Neural cell (in vitro differentiated cells): ENCODE measurements around the gene LRRC45. TPM values are rescaled to one million over a fixed set of nuclear protein-coding genes. Genes with fewer than 3 reads are reported as not detected.
A peak's percentile ranks its signal among the peaks of the same experiment; 100 is the strongest.

Experiments used
- H2AFZ ChIP-seq: fragments of 200-600, 300-800 bp; sonication (generic), shearing (Covaris generic); 2 replicates; pipeline ENCODE4 v1.6.0; 2014; ENCODE audit warnings: low read depth, mild to moderate bottlenecking, antibody characterized with exemption, low read length, moderate library complexity
- H3F3A ChIP-seq: fragments of 200-600 bp; shearing (Covaris generic); 2 replicates; pipeline ENCODE4 v1.6.1; 2016; ENCODE audit warnings: mild to moderate bottlenecking, moderate library complexity, mixed read lengths, antibody characterized with exemption, low read length; ENCODE audit not compliant: insufficient read depth, poor library complexity, severe bottlenecking
- H3K27ac ChIP-seq: fragments of 200-600, 300-800 bp; sonication (generic), shearing (Covaris generic); 2 replicates; pipeline ENCODE4 v1.5.1; 2014; ENCODE audit warnings: mild to moderate bottlenecking, low read length, moderate library complexity
- H3K27me3 ChIP-seq: fragments of 300-800, 200-600 bp; sonication (generic), shearing (Covaris generic); 2 replicates; pipeline ENCODE4 v1.6.0; 2014; ENCODE audit warnings: mild to moderate bottlenecking, low read depth, low read length, moderate library complexity; ENCODE audit not compliant: insufficient read depth
- H3K36me3 ChIP-seq: fragments of 300-800, 200-600 bp; sonication (generic), shearing (Covaris generic); 2 replicates; pipeline ENCODE4 v1.5.1; 2014; ENCODE audit warnings: mild to moderate bottlenecking, antibody characterized with exemption, low read length, moderate library complexity; ENCODE audit not compliant: insufficient read depth
- H3K4me2 ChIP-seq: fragments of 300-800, 200-600 bp; sonication (generic), shearing (Covaris generic); 2 replicates; pipeline ENCODE4 v1.6.0; 2014; ENCODE audit warnings: mild to moderate bottlenecking, low read length
- H3K4me3 ChIP-seq: fragments of 300-800, 200-600 bp; sonication (generic), shearing (Covaris generic); 2 replicates; pipeline ENCODE4 v1.5.1; 2014; ENCODE audit warnings: mild to moderate bottlenecking, low read length, moderate library complexity
- H3K79me2 ChIP-seq: fragments of 200-600 bp; shearing (Covaris generic); replicated peaks from 2 replicates; pipeline ENCODE4 v1.6.0; 2014; ENCODE audit warnings: mild to moderate bottlenecking, low read length, moderate library complexity; ENCODE audit not compliant: insufficient read depth
- H3K9ac ChIP-seq: fragments of 300-800, 200-600 bp; sonication (generic), shearing (Covaris generic); 2 replicates; pipeline ENCODE4 v1.6.1; 2016; ENCODE audit warnings: mild to moderate bottlenecking, low read length, mixed read lengths
- H3K9me2 ChIP-seq: fragments of 200-600 bp; shearing (Covaris generic); 2 replicates; pipeline ENCODE4 v1.6.1; 2016; ENCODE audit warnings: mild to moderate bottlenecking, low read length, mixed read lengths; ENCODE audit not compliant: insufficient read depth
- H3K9me3 ChIP-seq: fragments of 200-600, 300-800 bp; sonication (generic), shearing (Covaris generic); 2 replicates; pipeline ENCODE4 v1.6.1; 2016; ENCODE audit warnings: mild to moderate bottlenecking, mixed run types, low read length, moderate library complexity, mixed read lengths
- H4K20me1 ChIP-seq: fragments of 200-600 bp; shearing (Covaris generic); 2 replicates; pipeline ENCODE4 v1.6.1; 2016; ENCODE audit warnings: mild to moderate bottlenecking, mixed run types; ENCODE audit not compliant: insufficient read depth
- EP300 ChIP-seq: fragments of 450-650 bp; conservative IDR thresholded peaks from 2 replicates; pipeline ENCODE4 v1.6.1; 2014; ENCODE audit warnings: antibody characterized with exemption, mild to moderate bottlenecking, moderate library complexity; ENCODE audit not compliant: poor library complexity, severe bottlenecking
- EZH2 ChIP-seq: fragments of 200-600, 300-800 bp; shearing (Covaris generic), sonication (generic); IDR thresholded peaks from 2 replicates; pipeline ENCODE4 v1.6.1; 2014; ENCODE audit warnings: antibody characterized with exemption, low read length, borderline replicate concordance, mild to moderate bottlenecking; ENCODE audit not compliant: insufficient read depth, poor library complexity, severe bottlenecking
- MXI1 ChIP-seq: fragments of 450-650 bp; conservative IDR thresholded peaks from 2 replicates; pipeline ENCODE4 v1.6.1; 2014; ENCODE audit warnings: antibody characterized with exemption, mild to moderate bottlenecking; ENCODE audit not compliant: poor library complexity, severe bottlenecking
- POLR2AphosphoS5 ChIP-seq: IDR thresholded peaks from 2 replicates; pipeline ENCODE4 v1.6.1; 2012
- RAD21 ChIP-seq: fragments of 450-650 bp; conservative IDR thresholded peaks from 2 replicates; pipeline ENCODE4 v1.6.1; 2014; ENCODE audit warnings: antibody characterized with exemption, mild to moderate bottlenecking, moderate library complexity
- SMC3 ChIP-seq: fragments of 450-650 bp; conservative IDR thresholded peaks from 2 replicates; pipeline ENCODE4 v1.6.1; 2014; ENCODE audit warnings: antibody characterized with exemption, mild to moderate bottlenecking, moderate library complexity; ENCODE audit not compliant: poor library complexity
- TAF1 ChIP-seq: IDR thresholded peaks from 2 replicates; pipeline ENCODE4 v1.6.1; 2012; ENCODE audit warnings: low read depth
- polyA plus RNA-seq: library from polyadenylated mRNA; depleted of rRNA; stranded (reverse); fragments of >200 nt; gene quantifications from 2 replicates; pipeline ENCODE4 v1.2.3, GENCODE V29; 2014
- TF ChIP-seq, protein P1 (sequence below): IDR thresholded peaks from 2 replicates; pipeline ENCODE4 v1.6.1; 2012; ENCODE audit warnings: borderline replicate concordance
- TF ChIP-seq, protein P2 (sequence below): fragments of 450-650 bp; IDR thresholded peaks from 2 replicates; pipeline ENCODE4 v1.5.1; 2014; ENCODE audit warnings: antibody characterized with exemption, mild to moderate bottlenecking, moderate library complexity; ENCODE audit not compliant: poor library complexity, severe bottlenecking

LRRC45 gene
- polyA plus RNA-seq, 1 donor from 2014 or later: 51.7 TPM

DNA sequence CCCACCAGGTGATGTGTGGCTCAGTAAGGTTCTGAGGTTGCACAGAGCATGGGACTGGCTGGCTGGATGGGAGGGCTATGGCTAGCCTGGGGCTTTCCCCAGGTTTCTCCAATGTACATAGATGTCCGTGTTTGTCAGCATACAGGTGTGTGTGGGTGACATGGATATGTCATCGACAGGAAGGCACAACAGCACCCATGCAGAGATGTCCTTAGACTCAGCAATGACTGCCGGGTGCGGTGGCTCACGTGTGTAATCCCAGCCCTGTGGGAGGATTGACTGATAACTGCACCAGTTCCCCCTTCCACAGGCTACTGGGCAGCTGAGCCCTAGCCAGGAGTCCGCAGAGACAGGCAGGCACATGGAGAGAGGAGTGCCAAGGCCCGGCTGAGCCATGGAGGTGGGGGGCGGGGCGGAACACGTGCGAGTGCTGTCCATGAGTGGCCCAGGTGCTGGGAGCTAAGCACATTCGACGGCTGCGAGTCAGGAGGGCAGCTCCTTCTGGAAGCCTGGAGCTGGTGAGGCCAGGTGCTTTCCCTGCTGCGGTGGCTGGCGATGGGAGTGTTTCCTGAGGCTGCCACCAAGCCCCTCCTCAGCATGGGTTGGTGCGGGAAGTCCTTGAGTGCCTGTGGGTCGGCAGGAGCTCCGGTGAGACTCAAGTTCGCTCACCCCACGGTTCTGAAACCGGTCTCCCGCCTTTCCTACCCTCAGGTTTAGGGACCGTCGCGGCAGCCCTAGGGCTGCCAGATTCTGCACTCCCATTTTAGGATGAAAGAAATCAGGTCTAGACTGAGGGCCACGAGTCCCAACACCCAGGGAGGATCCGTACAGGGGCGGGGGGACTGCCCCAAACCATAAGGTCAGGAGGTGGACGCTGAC lies 46.5 kb upstream of the LRRC45 start:
- H4K20me1 ChIP-seq: no peaks in the 10 kb centered on the region
- peak overlapping the region; percentile 76 for H2AFZ ChIP-seq
- no peaks in the 10 kb centered on the region for H3K27me3 ChIP-seq
- no peaks in the 10 kb centered on the region for H3K9me3 ChIP-seq
- no peaks in the 10 kb centered on the region for H3K36me3 ChIP-seq
- H3F3A ChIP-seq: no peaks in the 10 kb centered on the region
- H3K9ac ChIP-seq: peak overlapping the region; percentile 83
- H3K4me3 ChIP-seq: peak overlapping the region; percentile 79
- H3K4me2 ChIP-seq: peak overlapping the region; percentile 76
- no peaks in the 10 kb centered on the region for H3K79me2 ChIP-seq
- TF ChIP-seq, protein P1, sequence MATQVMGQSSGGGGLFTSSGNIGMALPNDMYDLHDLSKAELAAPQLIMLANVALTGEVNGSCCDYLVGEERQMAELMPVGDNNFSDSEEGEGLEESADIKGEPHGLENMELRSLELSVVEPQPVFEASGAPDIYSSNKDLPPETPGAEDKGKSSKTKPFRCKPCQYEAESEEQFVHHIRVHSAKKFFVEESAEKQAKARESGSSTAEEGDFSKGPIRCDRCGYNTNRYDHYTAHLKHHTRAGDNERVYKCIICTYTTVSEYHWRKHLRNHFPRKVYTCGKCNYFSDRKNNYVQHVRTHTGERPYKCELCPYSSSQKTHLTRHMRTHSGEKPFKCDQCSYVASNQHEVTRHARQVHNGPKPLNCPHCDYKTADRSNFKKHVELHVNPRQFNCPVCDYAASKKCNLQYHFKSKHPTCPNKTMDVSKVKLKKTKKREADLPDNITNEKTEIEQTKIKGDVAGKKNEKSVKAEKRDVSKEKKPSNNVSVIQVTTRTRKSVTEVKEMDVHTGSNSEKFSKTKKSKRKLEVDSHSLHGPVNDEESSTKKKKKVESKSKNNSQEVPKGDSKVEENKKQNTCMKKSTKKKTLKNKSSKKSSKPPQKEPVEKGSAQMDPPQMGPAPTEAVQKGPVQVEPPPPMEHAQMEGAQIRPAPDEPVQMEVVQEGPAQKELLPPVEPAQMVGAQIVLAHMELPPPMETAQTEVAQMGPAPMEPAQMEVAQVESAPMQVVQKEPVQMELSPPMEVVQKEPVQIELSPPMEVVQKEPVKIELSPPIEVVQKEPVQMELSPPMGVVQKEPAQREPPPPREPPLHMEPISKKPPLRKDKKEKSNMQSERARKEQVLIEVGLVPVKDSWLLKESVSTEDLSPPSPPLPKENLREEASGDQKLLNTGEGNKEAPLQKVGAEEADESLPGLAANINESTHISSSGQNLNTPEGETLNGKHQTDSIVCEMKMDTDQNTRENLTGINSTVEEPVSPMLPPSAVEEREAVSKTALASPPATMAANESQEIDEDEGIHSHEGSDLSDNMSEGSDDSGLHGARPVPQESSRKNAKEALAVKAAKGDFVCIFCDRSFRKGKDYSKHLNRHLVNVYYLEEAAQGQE: no peak
- peak overlapping the region; percentile 20 for H3K27ac ChIP-seq
- no peaks in the 10 kb centered on the region for H3K9me2 ChIP-seq

DNA sequence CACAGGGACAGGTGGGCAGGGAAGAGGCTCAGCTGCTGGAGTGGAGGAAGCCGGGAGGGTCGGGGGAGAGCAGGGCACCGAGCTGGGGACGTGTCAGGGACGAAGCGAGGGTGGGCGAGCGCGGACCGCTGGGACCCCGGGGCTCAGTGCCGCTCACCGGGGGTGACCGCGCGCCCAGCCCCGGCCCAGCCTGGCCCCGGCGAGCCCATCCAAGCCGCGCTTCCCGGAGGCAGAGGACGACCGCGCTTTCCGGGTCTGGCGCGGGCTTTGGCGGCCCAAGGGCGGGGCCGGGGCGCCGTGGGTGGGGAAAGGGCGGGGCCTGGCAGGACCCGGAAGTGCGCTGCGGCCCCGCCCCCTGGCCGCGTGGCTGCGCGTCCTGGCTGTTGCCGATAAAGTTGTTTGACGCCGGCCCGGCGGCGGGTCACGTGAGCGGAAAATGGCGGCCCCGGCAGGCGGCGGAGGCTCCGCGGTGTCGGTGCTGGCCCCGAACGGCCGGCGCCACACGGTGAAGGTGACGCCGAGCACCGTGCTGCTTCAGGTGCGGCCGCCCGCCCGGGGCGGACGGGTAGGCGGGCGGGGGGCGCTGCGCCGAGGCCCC lies 45.8 kb upstream of the LRRC45 start, which contains the start of gene ASPSCR1:
TSS of gene ASPSCR1 (plus strand) at position 419 of the 598 bp plus-strand sequence. CDS start at position 437, 18 bp downstream.
- H3K9me3 ChIP-seq: no peaks in the 10 kb centered on the region
- no peaks in the 10 kb centered on the region for H3K36me3 ChIP-seq
- no peaks in the 10 kb centered on the region for H3K27me3 ChIP-seq
- H3K79me2 ChIP-seq: no peaks in the 10 kb centered on the region
- H3K4me2 ChIP-seq: peak within 1 kb of the TSS; percentile 76
- no peaks in the 10 kb centered on the region for H3F3A ChIP-seq
- H2AFZ ChIP-seq: peak within 1 kb of the TSS; percentile 76
- peak within 1 kb of the TSS; percentile 82 for H3K27ac ChIP-seq
- H4K20me1 ChIP-seq: no peaks in the 10 kb centered on the region
- peak within 1 kb of the TSS; percentile 79 for H3K4me3 ChIP-seq
- TF ChIP-seq MXI1: peak; percentile 94
- TF ChIP-seq, protein P2, sequence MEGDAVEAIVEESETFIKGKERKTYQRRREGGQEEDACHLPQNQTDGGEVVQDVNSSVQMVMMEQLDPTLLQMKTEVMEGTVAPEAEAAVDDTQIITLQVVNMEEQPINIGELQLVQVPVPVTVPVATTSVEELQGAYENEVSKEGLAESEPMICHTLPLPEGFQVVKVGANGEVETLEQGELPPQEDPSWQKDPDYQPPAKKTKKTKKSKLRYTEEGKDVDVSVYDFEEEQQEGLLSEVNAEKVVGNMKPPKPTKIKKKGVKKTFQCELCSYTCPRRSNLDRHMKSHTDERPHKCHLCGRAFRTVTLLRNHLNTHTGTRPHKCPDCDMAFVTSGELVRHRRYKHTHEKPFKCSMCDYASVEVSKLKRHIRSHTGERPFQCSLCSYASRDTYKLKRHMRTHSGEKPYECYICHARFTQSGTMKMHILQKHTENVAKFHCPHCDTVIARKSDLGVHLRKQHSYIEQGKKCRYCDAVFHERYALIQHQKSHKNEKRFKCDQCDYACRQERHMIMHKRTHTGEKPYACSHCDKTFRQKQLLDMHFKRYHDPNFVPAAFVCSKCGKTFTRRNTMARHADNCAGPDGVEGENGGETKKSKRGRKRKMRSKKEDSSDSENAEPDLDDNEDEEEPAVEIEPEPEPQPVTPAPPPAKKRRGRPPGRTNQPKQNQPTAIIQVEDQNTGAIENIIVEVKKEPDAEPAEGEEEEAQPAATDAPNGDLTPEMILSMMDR: peak; percentile 41
- peak; percentile 42 for TF ChIP-seq RAD21
- no peak for TF ChIP-seq EZH2
- TF ChIP-seq POLR2AphosphoS5: peak; percentile 81
- TF ChIP-seq EP300: peak; percentile 86
- TF ChIP-seq SMC3: peak; percentile 51
- TF ChIP-seq, protein P1: peak; percentile 62
- TF ChIP-seq TAF1: peak; percentile 56
- peak within 1 kb of the TSS; percentile 83 for H3K9ac ChIP-seq
- H3K9me2 ChIP-seq: no peaks in the 10 kb centered on the region
